ENCODE results near the gene VWC2L.

- TF ChIP-seq CTCF (IDR thresholded peaks at IDR 0.05; ENCODE audit: low read depth, low read length, missing input control) (no peak), MAX (IDR thresholded peaks at IDR 0.05) (no peak), SP1 (IDR thresholded peaks at IDR 0.05) (no peak), REST (IDR thresholded peaks at IDR 0.05) (no peak), ZBTB33 (IDR thresholded peaks at IDR 0.05) (no peak), RXRA (IDR thresholded peaks at IDR 0.05) (no peak), YY1 (IDR thresholded peaks at IDR 0.05) (no peak), TAF1 (conservative IDR thresholded peaks at IDR 0.05) (no peak), ATF3 (IDR thresholded peaks at IDR 0.05) (no peak), HNF4G (IDR thresholded peaks at IDR 0.05) (no peak)
These were observed 200.2 kb downstream of the VWC2L start for GRCh38 chr2:214611015-214611414.
